Uterus (tissue), 2 donors: ENCODE measurements around the gene SLC25A29.
A peak's percentile ranks its signal among the peaks of the same experiment; 100 is the strongest.

Experiments
- CTCF ChIP-seq, 4 experiments: fragments of 200-600 bp in 2 of 4; fragments of 450-650 bp in 2 of 4; sonication (generic) in 2 of 4; IDR thresholded peaks; one replicate each; pipeline ENCODE4 v1.5.1; 2016 to 2019; ENCODE audit warnings: antibody characterized with exemption in 4 of 4, mild to moderate bottlenecking in 2 of 4, moderate library complexity in 1 of 4
- POLR2A ChIP-seq, 2 donors: fragments of 450-650 bp; IDR thresholded peaks; one replicate each; pipeline ENCODE4 v1.6.1; 2016; ENCODE audit warnings: antibody characterized with exemption in 2 of 2, mild to moderate bottlenecking in 1 of 2, moderate library complexity in 1 of 2

GRCh38 chr14:100309028-100309737 is 2.9 kb upstream of the SLC25A29 start:
- TF ChIP-seq CTCF (IDR thresholded peaks at IDR 0.05), result no peak
- peak; percentile 6 to 22 for TF ChIP-seq POLR2A (IDR thresholded peaks at IDR 0.05)
